OCI-LY3 (cell line): ENCODE data around the gene TSPAN14.

Experiments used
- H2AFZ ChIP-seq: fragments of 200-600, 300-600 bp; shearing (Covaris generic); 2 replicates; pipeline ENCODE4 v1.6.0; 2014; ENCODE audit warnings: antibody characterized with exemption, low read depth, low read length
- H3K27ac ChIP-seq: fragments of 200-600, 300-600 bp; sonication (generic); 2 replicates; pipeline ENCODE4 v1.5.1; 2014; ENCODE audit warnings: mild to moderate bottlenecking, low read length, moderate library complexity, mixed read lengths
- H3K27me3 ChIP-seq: fragments of 200-600, 300-600 bp; sonication (generic); 2 replicates; pipeline ENCODE4 v1.6.1; 2014; ENCODE audit warnings: low read depth, low read length, mixed read lengths
- H3K36me3 ChIP-seq: fragments of 200-600, 300-600 bp; sonication (generic); replicated peaks from 2 replicates; pipeline ENCODE3; 2014; ENCODE audit warnings: low read depth, low read length, mixed read lengths
- H3K4me1 ChIP-seq: fragments of 300-600, 200-600 bp; sonication (generic); 2 replicates; pipeline ENCODE4 v1.6.1; 2014; ENCODE audit warnings: low read length, mixed read lengths
- H3K4me2 ChIP-seq: fragments of 200-600, 300-600 bp; sonication (generic); 2 replicates; pipeline ENCODE4 v1.6.1; 2014; ENCODE audit warnings: low read length, mixed read lengths
- H3K4me3 ChIP-seq: fragments of 300-600, 200-600 bp; sonication (generic); 2 replicates; pipeline ENCODE4 v1.5.1; 2014; ENCODE audit warnings: antibody characterized with exemption, mild to moderate bottlenecking, low read length, moderate library complexity
- H3K79me2 ChIP-seq: fragments of 300-600, 200-600 bp; shearing (Covaris generic); 2 replicates; pipeline ENCODE4 v1.6.1; 2014; ENCODE audit warnings: mild to moderate bottlenecking, low read length, mixed read lengths
- H3K9ac ChIP-seq: fragments of 300-600, 200-600 bp; shearing (Covaris generic); 2 replicates; pipeline ENCODE4 v1.6.0; 2014; ENCODE audit warnings: mild to moderate bottlenecking, low read length, moderate library complexity
- H3K9me3 ChIP-seq: fragments of 200-600, 300-600 bp; shearing (Covaris generic); 2 replicates; pipeline ENCODE4 v1.6.1; 2014; ENCODE audit warnings: low read length, mixed read lengths; ENCODE audit not compliant: insufficient read depth
- H4K20me1 ChIP-seq: fragments of 200-600, 300-600 bp; sonication (generic); 2 replicates; pipeline ENCODE4 v1.6.1; 2016; ENCODE audit warnings: low read length, mixed read lengths; ENCODE audit not compliant: insufficient read depth
- CTCF ChIP-seq: fragments of 200-600, 300-600 bp; sonication (generic); IDR thresholded peaks from 2 replicates; pipeline ENCODE4 v1.5.1; 2014; ENCODE audit warnings: antibody characterized with exemption, low read length, low read depth
- EZH2phosphoT487 ChIP-seq: fragments of 200-600 bp; shearing (Covaris generic); IDR thresholded peaks from 2 replicates; pipeline ENCODE4 v1.6.1; 2018; ENCODE audit warnings: antibody characterized with exemption, mixed run types, low read depth

TSPAN14 gene

GRCh38 chr10:80464557-80465450 is 10.7 kb downstream of the TSPAN14 start:
- TF ChIP-seq EZH2phosphoT487 = no peak
- TF ChIP-seq CTCF = no peak
- H4K20me1 ChIP-seq = peaks cover 39% of the 10 kb centered on the region
- no peak overlapping the region for H3K9ac ChIP-seq
- H3K4me3 ChIP-seq = no peak overlapping the region
- H3K9me3 ChIP-seq = no peaks in the 10 kb centered on the region; the same call in 1 of the 2 replicates
- H3K4me1 ChIP-seq = peaks cover 28% of the 10 kb centered on the region
- no peaks in the 10 kb centered on the region for H3K36me3 ChIP-seq
- no peak overlapping the region for H3K27ac ChIP-seq
- no peak overlapping the region for H2AFZ ChIP-seq
- peak overlapping the region; percentile 36; the same call in 1 of the 2 replicates for H3K4me2 ChIP-seq
- peaks cover 73% of the 10 kb centered on the region for H3K79me2 ChIP-seq
- no peaks in the 10 kb centered on the region for H3K27me3 ChIP-seq

- Histone ChIP-seq H3K4me2 (peak overlapping the region; percentile 36), H3K9ac (no peak overlapping the region), H2AFZ (no peak overlapping the region)
Measured at GRCh38 chr10:80465451-80465835, 11.3 kb downstream of the TSPAN14 start.

GRCh38 chr10:80465839-80466590 is 11.9 kb downstream of the TSPAN14 start:
- no peaks in the 10 kb centered on the region for H3K27me3 ChIP-seq
- H4K20me1 ChIP-seq = peaks cover 29% of the 10 kb centered on the region; the same call in 1 of the 2 replicates
- no peak overlapping the region for H3K27ac ChIP-seq
- H2AFZ ChIP-seq = no peak overlapping the region
- TF ChIP-seq EZH2phosphoT487 = no peak
- no peak for TF ChIP-seq CTCF
- H3K9me3 ChIP-seq = no peaks in the 10 kb centered on the region; the same call in 1 of the 2 replicates
- H3K4me3 ChIP-seq = no peak overlapping the region
- H3K36me3 ChIP-seq = peaks cover 2% of the 10 kb centered on the region
- no peak overlapping the region for H3K9ac ChIP-seq
- H3K4me1 ChIP-seq = peaks cover 36% of the 10 kb centered on the region
- H3K4me2 ChIP-seq = peak overlapping the region; percentile 36
- peaks cover 61% of the 10 kb centered on the region for H3K79me2 ChIP-seq

More at GRCh38 chr10:80465451-80465835, 11.3 kb downstream of the TSPAN14 start:
- TF ChIP-seq CTCF (no peak), EZH2phosphoT487 (no peak)
- Histone ChIP-seq H4K20me1 (peaks cover 34% of the 10 kb centered on the region; the same call in 1 of the 2 replicates), H3K4me1 (peaks cover 30% of the 10 kb centered on the region), H3K27ac (no peak overlapping the region), H3K27me3 (no peaks in the 10 kb centered on the region), H3K4me3 (no peak overlapping the region), H3K36me3 (peaks cover 2% of the 10 kb centered on the region), H3K79me2 (peaks cover 66% of the 10 kb centered on the region), H3K9me3 (no peaks in the 10 kb centered on the region; the same call in 1 of the 2 replicates)
